Measurements from ENCODE around the gene ANO1.

Gene ANO1

GRCh38 chr11:70054004-70054403 lies 24.1 kb upstream of the ANO1 start:
- no peak for FAIRE-seq

GRCh38 chr11:70055444-70055843 lies 22.7 kb upstream of the ANO1 start:
- FAIRE-seq = peak; percentile 23

GRCh38 chr11:70057080-70057479 lies 21.0 kb upstream of the ANO1 start:
- no peak for FAIRE-seq

- no peak for FAIRE-seq
Measured at GRCh38 chr11:70059971-70060370, 18.1 kb upstream of the ANO1 start.

- FAIRE-seq = no peak
Measured at GRCh38 chr11:70060611-70061293, 17.4 kb upstream of the ANO1 start.

- no peak for FAIRE-seq
Measured at GRCh38 chr11:70061734-70062133, 16.4 kb upstream of the ANO1 start.

GRCh38 chr11:70063121-70063520 lies 15.0 kb upstream of the ANO1 start:
- no peak for FAIRE-seq

- no peak for FAIRE-seq
Measured at GRCh38 chr11:70063555-70063954, 14.6 kb upstream of the ANO1 start.

- no peak for FAIRE-seq
Measured at GRCh38 chr11:70064008-70064725, 13.9 kb upstream of the ANO1 start.

- FAIRE-seq = no peak
Measured at GRCh38 chr11:70064726-70065317, 13.3 kb upstream of the ANO1 start.

- FAIRE-seq = no peak
Measured at GRCh38 chr11:70065318-70066135, 12.6 kb upstream of the ANO1 start.

GRCh38 chr11:70066136-70066520 lies 12.0 kb upstream of the ANO1 start:
- no peak for FAIRE-seq

GRCh38 chr11:70066628-70067027 lies 11.5 kb upstream of the ANO1 start:
- no peak for FAIRE-seq

GRCh38 chr11:70067036-70067435 lies 11.1 kb upstream of the ANO1 start:
- FAIRE-seq = no peak

- FAIRE-seq = no peak
Measured at GRCh38 chr11:70067591-70068341, 10.4 kb upstream of the ANO1 start.

- FAIRE-seq = no peak
Measured at GRCh38 chr11:70068345-70068744, 9.8 kb upstream of the ANO1 start.

- no peak for FAIRE-seq
Measured at GRCh38 chr11:70068950-70069349, 9.2 kb upstream of the ANO1 start.

GRCh38 chr11:70070706-70071105 lies 7.4 kb upstream of the ANO1 start:
- no peak for FAIRE-seq

GRCh38 chr11:70071996-70072395 lies 6.1 kb upstream of the ANO1 start:
- FAIRE-seq = no peak

- FAIRE-seq = no peak
Measured at GRCh38 chr11:70072461-70072860, 5.7 kb upstream of the ANO1 start.

GRCh38 chr11:70072861-70073755 lies 5.0 kb upstream of the ANO1 start:
- FAIRE-seq = no peak
